ENCODE results near the gene C2orf69.

C2orf69 gene

DNA sequence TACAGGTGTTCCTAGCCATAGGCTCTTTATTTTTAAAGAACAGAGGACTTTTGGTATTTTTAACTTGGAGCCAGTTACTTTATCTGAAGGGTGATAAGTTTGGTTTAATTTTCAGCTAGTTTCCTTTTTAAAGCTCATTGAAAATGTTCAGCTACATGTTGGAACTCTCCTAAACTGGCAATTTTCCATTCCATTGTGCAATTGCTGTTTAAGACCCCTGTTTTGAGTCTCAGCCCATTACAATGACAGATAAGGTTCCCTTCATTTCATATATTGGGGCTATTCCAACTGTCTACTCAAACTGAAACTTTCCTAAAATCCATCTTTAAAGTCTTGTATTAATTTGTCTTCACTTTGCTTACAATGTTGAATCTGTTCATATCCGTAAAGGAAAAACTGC is 55.9 kb downstream of the C2orf69 start:
- DNase-seq (ENCODE audit: low read depth in 2 of 2): no peak

DNA sequence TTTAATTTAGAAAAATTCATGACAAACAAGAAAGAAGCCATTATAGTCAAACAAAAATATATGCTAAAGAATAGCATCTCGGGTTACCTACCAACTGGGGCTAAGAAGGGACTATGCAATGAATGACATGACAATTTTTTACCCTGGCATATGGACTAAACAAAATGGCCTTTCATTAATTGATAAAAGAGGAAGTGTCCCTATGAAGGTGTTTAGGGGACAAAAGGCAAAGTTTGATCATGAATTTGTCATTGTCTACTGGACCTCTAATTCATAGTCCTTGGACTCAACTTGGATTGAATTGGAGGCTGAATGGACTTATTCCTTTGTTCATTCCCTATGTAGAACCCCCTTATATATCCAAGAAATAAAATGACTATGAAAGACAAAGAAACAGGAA is 57.0 kb downstream of the C2orf69 start:
- DNase-seq (ENCODE audit: low read depth in 2 of 2): no peak

DNA sequence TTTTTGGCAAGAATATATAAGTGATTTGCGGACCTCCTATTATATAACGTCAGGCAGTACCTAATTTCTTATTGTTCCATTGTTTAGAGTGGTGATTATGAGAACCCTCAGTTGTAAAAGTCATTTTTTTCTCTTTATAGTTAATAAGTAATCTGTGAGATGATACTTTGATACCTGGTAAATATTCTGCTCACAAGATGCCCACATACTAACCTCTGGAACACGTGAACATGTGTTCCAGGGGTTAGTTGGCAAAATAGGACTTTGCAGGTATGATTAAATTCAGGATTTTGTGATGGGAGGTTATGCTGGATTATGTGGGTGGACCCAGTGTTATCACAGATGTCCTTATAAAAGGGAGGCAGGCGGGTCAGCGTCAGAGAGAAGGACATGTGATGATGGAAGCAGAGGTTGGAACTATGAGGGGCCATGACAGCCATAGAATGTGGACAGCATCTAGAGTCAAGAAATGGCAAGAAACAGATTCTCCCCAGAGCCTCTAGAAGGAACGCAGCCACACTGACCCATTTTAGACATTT is 61.1 kb downstream of the C2orf69 start:
- no peak for DNase-seq (ENCODE audit: low read depth in 2 of 2)

DNA sequence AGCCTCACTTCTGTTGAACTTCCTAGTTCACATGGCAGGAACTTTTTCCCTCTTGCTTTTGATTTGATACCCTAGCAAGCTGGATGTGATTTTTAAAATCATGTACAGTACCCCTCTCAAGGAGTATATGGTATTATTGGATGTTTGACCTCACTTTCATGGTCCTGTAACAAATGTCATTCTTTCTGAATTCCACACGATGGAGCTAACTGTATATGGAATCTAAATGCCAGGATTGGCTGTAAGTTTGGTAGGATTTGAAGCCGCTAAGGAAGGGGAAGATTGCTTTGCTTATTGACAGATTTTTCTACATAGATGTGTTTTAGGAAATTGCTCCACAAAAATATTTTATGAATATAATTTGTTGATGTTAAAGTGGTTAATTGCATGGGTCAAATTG is 62.6 kb downstream of the C2orf69 start:
- no peak for DNase-seq (ENCODE audit: low read depth in 2 of 2)

- DNase-seq (ENCODE audit: low read depth in 2 of 2): no peak
Measured at GRCh38 chr2:199975273-199975895, 64.3 kb downstream of the C2orf69 start.

Measured in stimulated activated CD8-positive, alpha-beta memory T cell treated with anti-CD3 and anti-CD28 coated beads, Interleukin-15, amount 100 ng/mL, for 48 hours (primary cell).